DMS 273 treated with DMSO at 0.1 percent for 48 hours (cell line): Measurements from ENCODE around the gene GAS2L2.
"Not testable (repeated sequence)": the region's sequence is repeated elsewhere in the genome, so short reads cannot be mapped to it uniquely, and the experiment has no call there.

Experiments used
- DNase-seq: peaks from one replicate; lab custom pipeline; 2025; lab: John Stamatoyannopoulos, UW

The GAS2L2 gene

DNA sequence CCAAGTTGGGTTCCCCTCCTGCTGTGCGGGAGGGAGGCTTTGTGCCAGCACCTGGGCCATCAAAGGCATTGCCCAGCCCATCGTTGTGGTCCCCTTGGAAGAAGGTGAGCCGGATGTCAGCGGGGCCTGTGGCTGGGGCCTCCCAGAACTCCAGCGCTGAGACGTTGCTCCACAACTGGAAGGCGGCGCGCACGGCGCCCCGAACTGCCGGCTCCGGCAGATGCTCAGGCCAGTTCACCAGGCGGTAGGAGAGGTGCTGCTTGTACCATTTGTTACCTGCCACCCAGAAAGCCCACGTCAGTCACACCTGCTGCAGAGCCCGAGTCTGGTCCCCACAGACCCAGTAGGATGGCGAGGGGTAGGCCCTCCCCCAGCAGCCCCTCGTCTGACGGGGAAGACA, 20.1 kb upstream of the GAS2L2 start:
- no peak for DNase-seq

GRCh38 chr17:35769895-35770486, 17.0 kb upstream of the GAS2L2 start:
- DNase-seq: no peak

GRCh38 chr17:35768797-35769196, 15.8 kb upstream of the GAS2L2 start:
- no peak for DNase-seq

- DNase-seq: no peak
Observed at GRCh38 chr17:35766903-35767510, 14.0 kb upstream of the GAS2L2 start.

DNA sequence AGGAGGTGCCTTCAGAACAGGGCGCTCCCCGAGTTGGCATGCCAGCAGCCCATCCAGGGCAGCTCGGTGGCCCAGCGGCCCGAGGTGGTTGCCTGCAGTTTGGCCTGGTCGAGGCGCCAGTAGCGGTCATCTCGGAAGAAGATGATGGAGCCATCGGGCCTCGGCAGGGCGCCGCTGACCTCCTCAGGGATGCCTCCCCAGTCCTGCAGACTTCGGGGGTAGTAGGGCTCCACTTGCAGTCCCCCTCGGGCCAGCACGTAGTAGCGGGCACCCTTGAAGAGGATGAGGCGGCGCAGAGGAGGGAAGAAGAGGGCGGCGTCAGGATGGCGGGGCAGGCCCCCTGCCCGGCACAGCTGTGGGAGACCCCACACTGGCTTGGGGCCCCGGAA, 13.4 kb upstream of the GAS2L2 start:
- DNase-seq: no peak

DNA sequence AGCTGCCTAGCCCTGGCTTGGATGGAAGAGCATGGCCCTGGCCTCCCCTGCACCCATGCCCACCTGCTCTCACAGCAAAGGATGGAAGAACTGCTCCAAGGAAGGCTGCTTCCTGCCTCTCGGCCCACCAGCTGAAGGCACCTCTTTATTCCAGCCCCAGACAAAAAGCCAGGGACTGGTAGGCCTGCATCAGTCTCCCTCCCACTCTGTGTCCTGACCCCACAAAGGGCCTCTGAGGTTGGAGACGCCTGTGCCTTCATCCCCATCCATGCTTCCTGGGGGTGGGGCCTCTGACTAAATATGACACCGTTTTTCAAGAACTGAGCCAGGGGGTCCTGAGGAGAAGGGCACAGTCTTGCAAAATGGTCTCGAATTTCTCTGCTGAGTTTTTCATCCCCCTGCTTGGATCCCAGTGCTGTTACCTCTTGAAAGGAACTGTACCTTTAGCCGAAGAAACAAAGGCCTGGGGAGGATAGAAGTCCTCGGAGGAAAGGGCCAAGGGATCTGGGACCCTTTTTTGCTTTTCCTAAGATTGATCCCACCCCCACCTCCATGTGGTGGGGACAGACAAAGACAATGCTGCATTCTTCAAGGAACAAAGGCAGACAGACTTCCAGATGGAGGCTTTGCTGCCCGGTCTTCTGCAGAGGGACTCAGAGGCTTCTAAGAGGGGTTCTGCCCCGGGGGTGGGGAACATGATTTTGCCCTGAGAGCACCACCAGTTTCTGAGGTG, 12.9 kb upstream of the GAS2L2 start:
- DNase-seq: no peak

DNA sequence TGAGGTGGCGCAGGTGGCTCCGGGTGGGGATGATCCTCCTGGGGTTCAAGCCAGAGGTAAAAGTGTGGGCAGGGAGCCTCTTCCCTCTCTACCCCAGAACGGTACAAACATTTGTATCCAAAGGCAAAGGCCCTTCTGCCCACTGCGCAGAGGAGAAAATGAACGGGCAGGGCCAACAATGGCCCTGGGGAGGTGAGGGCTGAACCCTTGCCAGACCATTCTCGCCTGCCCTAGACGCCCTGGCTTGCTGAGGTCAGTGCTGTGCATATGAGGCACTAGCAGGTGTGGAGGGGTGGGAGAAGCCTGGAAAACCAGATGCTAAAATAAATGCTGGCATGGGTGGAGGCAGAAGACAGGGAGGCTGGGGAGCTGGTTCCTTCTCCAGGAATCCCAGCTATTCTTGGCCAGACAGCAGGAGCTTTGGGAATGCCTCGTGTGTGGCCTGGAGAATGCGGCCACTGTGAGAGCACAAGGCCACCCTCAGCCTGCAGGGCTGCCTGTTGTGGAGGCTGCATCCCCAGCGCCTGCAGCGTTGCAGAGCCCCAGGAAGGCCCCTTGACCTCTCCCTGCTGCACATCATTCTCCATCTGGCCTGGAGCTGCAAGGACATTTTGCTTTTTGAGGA, 12.2 kb upstream of the GAS2L2 start:
- no peak for DNase-seq

DNA sequence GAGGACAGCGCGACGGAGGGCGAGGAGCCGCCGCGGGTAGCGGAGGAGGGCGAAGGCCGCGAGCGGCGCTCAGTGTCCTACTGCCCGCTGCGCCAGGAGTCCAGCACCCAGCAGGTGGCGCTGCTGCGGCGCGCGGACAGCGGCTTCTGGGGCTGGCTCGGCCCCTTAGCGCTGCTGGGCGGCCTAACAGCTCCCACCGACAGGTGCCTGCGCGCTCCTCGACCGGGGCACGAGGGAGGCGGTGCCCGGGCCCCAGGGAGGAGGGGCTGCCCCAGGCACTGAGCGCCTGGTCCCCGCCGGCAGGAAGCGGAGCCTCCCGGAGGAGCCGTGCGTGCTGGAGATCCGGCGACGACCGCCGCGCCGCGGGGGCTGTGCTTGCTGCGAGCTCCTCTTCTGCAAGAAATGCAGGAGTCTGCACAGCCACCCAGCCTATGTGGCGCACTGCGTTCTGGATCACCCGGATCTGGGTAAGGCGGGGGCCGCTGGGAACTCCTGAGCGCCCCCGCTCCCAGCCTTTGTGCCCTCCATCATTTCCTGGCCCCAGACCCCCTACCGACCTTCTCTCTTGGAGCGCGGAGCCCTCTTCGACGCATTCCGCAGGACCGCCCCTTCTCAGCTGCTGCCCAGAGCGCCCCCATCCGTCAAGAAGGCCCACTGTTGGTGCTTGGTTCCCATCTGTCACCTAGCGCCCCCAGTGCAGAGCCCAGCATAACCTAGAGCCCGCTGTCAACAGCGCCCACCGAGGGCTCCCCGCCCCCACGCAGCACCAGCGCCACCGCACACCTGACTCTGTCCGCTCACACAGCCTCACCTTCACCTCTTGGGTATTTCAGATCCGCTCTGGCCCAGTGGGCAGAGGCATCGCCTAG, 11.3 kb upstream of the GAS2L2 start:
- DNase-seq: peak; percentile 74

DNA sequence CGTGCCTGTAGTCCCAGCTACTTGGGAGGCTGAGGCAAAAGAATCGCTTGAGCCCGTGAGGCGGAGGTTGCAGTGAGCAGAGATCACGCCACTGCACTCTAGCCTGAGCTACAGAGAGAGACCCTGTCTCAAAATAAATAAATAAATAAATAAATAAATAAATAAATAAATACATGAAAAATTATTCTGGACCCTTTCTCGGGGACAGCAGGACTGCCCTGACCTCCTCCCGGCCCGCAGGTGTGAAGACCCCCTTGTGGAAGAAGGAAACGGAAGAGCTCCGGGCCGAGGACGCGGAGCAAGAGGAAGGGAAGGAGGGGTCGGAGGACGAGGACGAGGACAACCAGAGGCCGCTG, 10.7 kb upstream of the GAS2L2 start:
- DNase-seq: no peak

DNA sequence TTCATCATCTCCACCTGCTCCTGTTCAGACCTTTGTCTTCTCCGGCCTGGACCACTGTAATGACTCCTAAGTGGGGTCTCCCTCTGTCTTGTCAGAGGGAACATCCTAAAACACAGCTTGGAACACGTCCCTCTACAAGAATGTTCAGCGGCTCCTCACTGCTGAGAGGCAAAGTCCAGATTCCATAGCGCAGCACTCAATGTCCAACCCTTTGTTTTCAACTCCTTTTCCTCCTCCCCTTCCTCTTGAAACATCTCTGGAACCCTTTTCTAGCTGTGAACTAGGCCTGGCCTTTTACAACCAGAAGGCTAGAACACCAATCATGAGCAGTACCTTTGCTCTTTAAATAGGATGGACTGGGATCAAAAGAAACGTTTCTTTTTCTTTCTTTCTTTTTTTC, 8.6 kb upstream of the GAS2L2 start:
- no peak for DNase-seq

DNA sequence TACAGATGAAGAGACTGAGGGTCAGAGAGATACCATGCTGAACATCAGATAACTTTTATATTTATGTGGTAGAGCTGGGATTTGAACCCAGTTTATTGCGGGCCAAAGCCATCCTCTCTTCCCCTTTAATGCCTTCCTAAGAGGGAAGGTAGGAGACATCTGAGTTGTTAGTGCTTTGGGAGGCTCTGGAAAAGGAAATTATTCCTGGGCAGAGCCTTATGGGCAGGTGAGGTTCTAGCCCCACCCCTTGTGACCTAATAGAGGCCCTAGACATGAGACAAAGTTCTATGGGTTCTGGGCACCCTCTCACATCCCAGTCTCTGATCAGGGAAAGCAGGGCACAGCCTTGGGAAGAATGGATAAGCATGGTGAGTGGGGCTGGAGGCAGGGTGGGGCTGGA, 7.5 kb upstream of the GAS2L2 start, which contains the start of gene C17orf50:
C17orf50 (plus strand) TSS at position 301 of the 400 bp plus-strand sequence; CDS start at position 356, 55 bp downstream.
- no peak for DNase-seq

- DNase-seq: no peak
Observed at GRCh38 chr17:35757243-35757642, 4.2 kb upstream of the GAS2L2 start.

DNA sequence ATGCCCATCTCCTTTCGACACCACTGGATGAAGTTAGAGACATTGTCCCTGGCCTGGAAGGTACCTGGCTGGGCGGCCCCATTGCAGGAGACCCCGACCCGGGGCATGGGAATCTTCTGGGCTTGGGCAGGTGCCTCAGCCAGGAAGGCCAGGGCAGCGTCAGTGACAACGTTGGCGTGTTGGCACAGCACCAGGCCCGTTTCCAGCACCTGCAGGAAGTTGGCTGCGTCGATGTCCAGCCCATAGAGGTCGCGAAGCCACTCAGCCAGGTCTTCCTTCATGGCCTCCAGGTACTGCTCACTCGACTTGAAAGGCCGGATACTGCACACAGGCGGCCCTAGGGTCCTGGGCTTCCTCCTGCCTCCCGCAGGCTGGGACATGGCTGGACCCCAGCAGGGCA, 568 bp downstream of the GAS2L2 start:
- no peak for DNase-seq

- not testable (repeated sequence) for DNase-seq
Observed at GRCh38 chr17:35751541-35751940, 1.5 kb downstream of the GAS2L2 start.

DNA sequence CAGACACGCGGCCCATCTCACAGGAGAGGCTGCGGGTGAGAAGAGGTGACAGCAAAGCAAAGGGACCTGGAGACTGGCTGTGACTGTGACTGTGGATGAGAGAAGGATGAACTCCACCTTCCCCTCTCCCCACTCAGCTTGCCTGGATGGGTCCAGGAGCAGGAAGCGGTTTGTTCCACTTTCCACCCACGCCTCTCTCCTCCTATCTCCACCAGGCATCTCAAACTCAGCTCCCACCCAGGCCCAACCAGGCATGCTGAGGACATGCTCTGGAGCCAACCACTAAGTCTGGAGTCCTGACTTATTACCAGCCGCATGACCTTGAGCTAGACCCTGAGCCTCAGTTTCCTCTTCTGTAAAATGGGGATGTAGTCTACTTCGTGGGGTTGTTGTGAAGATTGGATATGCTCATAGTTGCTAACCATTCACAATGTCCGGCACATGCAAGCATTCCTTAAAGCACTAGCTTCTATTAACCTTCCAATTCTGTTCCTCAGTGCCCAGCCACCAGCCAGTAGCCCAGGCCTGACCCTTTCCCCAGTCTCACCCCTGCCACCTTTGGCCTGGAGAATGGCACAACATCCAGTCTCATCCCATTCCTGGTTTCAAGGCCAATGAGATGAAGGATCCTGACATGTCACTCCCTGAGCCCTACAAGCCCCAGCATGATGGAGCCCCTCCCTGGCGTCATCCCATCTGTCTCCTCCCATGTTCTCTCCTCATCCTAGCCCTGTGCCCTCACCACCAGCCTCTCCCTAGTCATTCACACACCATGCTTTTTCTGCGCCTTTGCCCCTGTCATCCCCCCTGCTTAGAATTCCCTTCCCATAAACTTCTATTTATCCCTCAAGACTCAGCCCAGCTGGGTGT, 2.3 kb downstream of the GAS2L2 start:
- no peak for DNase-seq

GRCh38 chr17:35749560-35750412, 3.3 kb downstream of the GAS2L2 start:
- DNase-seq: no peak

DNA sequence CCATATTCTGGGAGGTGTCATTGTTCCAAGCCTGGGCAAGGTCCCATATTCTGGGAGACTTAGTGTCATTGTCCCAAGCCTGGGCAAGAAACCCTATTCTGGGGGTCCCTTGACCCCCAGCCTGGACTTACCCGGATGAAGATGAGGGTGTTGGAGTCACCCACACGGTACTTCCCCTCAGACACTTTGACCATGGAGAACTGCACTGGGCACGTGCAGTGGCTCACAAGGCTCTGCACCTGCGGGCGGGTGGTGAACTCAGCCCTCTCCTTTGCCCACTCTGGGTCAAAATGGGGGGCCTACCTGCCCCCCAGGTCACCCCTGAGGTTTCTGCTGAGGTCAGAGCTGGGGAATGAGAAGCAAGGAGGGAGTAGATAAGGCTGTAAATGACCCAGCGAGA, 4.1 kb downstream of the GAS2L2 start:
- no peak for DNase-seq

GRCh38 chr17:35748341-35748841, 4.6 kb downstream of the GAS2L2 start:
- DNase-seq: no peak

GRCh38 chr17:35747540-35748017, 5.5 kb downstream of the GAS2L2 start:
- DNase-seq: peak; percentile 41
